Esophagus muscularis mucosa (tissue), 3 donors: Measurements from ENCODE around the gene TSPO.

Experiments
- CTCF ChIP-seq, 3 experiments: fragments of 200-600 bp in 2 of 3; fragments of 450-650 bp in 1 of 3; sonication (generic) in 2 of 3; IDR thresholded peaks; one replicate each; pipeline ENCODE4 v1.5.1; 2017 to 2019; ENCODE audit warnings: antibody characterized with exemption in 3 of 3, mild to moderate bottlenecking in 2 of 3, moderate library complexity in 1 of 3
- EP300 ChIP-seq: sonication (generic); formaldehyde crosslinking; IDR thresholded peaks from one replicate; pipeline ENCODE4 v1.6.1; 2017; ENCODE audit warnings: antibody characterized with exemption

DNA sequence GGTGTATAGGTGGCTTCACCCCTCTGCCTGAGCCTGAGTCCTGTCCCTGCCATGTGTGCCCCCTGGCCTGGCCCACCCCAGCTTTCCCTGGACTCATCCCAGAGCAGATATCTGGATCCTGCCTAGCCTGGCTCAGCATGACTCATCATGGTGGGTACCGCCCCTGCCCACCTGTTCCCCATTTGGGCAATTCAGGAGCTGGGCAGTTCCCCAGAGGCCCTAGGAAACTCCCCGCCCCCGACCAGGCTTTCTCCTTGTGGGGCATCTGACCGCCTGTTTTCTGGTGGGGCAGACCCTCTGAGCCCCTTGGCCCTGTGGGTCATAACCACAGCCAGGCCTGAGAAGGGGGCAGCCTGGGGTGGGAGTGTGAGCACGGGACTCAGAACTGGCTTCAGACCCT is 4.4 kb downstream of the TSPO start:
- TF ChIP-seq CTCF (IDR thresholded peaks at IDR 0.05): no peak
- no peak for TF ChIP-seq EP300
